HG03135 (cell line): Measurements from ENCODE around the gene SAV1.
"Not testable (repeated sequence)": the region's sequence is repeated elsewhere in the genome, so short reads cannot be mapped to it uniquely, and the experiment has no call there.

ENCODE experiments used
- ATAC-seq: cut with Tn5 transposase; IDR thresholded peaks from one replicate; pipeline ENCODE4 v1.9.1; 2021; ENCODE audit warnings: mild to moderate bottlenecking, moderate library complexity; ENCODE audit not compliant: unreplicated experiment

The SAV1 gene

GRCh38 chr14:50666772-50667683 is 1.1 kb downstream of the SAV1 start:
- ATAC-seq, result no peak

DNA sequence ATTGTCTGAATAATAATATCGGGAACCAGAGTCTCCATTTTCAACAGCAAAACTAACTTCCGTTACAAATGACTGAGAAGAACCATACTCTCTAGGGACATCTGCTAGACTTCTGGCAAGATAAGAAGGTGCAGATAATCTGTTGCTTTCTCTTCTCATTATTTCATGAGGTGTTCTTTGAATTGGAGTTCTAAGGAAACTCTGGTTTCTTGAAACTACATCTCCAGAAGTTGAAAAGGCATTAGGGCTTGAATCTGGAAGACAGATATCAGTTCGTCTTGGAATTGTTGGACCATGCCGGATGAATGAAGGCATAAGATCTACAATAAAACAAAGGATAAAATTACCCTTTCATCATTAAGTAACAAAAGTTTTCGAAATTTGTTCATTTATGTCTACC is 2.8 kb downstream of the SAV1 start:
- ATAC-seq, result not testable (repeated sequence)

GRCh38 chr14:50664579-50664978 is 3.5 kb downstream of the SAV1 start:
- ATAC-seq, result not testable (repeated sequence)

GRCh38 chr14:50659327-50659974 is 8.7 kb downstream of the SAV1 start:
- ATAC-seq, result no peak

DNA sequence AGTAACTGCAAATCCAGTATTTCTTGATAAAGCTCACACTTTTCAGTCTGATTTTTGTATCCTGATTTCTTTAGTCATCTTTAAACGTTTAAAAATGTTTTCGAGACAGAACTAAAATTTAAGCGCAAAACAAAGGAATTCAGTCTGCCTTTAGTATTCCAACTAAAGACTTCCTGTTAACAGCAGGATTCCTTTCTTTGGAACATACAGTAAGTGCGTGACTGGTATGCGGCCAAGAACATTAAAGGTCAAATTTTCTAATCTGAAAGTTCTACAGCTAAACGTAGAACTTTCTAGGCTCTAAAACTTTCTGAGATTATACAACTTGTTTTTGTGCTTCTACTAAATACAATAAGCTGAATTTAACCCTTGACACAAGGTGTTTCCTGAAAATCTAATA is 9.9 kb downstream of the SAV1 start:
- no peak for ATAC-seq

GRCh38 chr14:50657753-50658152 is 10.4 kb downstream of the SAV1 start:
- no peak for ATAC-seq

DNA sequence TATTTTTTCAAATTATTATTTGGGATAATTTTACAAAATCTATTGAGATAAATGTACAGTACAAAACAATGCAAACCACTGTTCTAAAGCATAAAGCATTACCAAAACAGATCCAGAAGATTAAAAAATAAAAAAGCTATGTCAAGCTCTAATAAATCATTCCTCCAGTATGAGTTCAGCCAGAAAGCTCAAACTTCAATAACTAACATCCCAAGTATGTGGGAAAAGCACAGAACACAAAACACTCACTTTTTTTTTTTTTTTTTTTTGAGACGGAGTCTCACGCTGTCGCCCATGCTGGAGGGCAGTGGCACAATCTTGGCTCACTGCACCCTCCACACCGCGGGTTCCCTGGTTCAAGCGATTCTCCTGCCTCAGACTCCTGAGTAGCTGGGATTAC is 11.3 kb downstream of the SAV1 start:
- no peak for ATAC-seq

GRCh38 chr14:50649691-50650090 is 18.4 kb downstream of the SAV1 start:
- no peak for ATAC-seq

GRCh38 chr14:50647753-50648152 is 20.4 kb downstream of the SAV1 start:
- no peak for ATAC-seq

- peak; percentile 92 for ATAC-seq
These were observed 20.8 kb downstream of the SAV1 start for GRCh38 chr14:50647282-50647681.

DNA sequence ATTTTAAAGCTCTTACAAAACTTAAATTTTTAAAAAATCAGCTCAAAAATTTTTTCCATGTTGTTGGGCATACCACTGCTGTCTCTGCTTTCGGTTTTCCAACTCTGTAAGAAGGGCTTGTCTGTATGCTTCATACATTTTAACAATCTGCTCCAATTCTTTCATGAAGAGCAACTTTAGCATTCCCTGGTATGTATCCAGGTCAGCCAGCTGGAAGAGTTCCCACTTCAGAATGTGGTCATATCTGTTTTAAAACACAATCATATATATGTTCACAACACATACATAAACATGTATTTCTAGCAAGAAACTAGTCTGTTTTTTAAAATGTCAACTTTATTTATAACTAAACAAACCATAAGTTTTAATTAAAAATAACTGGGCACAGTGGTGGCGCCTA is 33.0 kb downstream of the SAV1 start:
- ATAC-seq, result no peak

- no peak for ATAC-seq
These were observed 34.2 kb downstream of the SAV1 start for GRCh38 chr14:50633954-50634353.

DNA sequence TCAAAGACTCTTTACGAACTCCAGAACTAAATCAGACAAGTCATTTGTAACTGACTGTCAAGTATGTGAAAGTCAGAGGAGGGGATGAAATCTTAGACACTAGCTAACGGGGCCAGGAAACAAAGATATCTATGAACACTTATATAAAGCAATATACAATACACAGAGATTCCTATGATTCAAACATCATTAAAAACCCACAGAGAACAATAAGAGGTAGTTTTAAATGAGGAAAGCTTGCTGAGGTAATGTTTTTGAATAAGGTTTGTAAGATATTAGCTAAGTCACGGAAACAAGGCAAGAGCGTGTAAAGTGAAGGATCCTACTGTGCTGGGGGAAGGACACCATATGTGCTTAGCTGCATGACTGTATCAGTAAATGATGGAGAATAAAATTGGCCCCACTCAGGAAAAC is 36.7 kb downstream of the SAV1 start:
- no peak for ATAC-seq

- ATAC-seq, result not testable (repeated sequence)
These were observed 43.2 kb downstream of the SAV1 start for GRCh38 chr14:50624947-50625346.

DNA sequence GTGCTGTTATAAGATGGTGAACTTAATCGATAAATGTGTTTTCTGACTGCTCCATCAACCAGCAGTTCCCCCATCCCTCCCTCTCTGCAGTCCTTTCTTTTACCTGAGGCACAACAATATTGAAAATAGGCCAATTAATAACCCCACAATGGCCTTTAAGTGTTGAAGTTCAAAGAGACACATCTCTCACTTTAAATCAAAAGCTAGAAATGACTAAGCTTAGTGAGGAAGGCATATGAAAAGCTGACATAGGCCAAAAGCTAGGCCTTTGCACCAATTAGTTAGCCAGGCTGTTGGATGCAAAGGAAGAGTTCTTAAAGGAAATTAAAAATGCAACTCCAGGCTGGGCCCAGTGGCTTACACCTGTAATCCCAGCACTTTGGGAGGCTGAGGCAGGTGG is 43.7 kb downstream of the SAV1 start:
- no peak for ATAC-seq

DNA sequence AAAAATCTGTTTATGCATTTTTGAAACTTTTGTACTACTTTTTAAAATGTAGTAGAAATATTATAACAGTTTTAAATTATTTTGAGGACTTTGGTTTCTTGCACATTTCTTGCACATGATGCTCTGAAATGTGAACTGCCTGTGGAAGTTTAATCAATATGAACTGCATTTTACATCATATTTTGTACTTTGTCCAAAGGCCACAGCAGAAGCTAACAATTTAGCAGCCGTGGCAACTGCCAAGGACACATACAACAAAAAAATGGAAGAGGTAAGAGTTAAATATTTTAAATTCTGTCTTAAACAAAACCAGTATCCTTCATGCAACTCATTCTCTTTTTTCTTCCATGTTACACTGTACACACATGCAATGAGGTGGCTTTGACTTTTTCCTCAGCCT is 45.1 kb downstream of the SAV1 start:
- no peak for ATAC-seq

- no peak for ATAC-seq
These were observed 47.8 kb downstream of the SAV1 start for GRCh38 chr14:50620341-50620740.

- no peak for ATAC-seq
These were observed 48.5 kb downstream of the SAV1 start for GRCh38 chr14:50619569-50620141.

- ATAC-seq, result no peak
These were observed 51.8 kb downstream of the SAV1 start for GRCh38 chr14:50616275-50616674.

- no peak for ATAC-seq
These were observed 52.6 kb downstream of the SAV1 start for GRCh38 chr14:50615552-50615951.

GRCh38 chr14:50615056-50615455 is 53.0 kb downstream of the SAV1 start:
- no peak for ATAC-seq

GRCh38 chr14:50612806-50613205 is 55.3 kb downstream of the SAV1 start:
- no peak for ATAC-seq
